ENCODE data around the gene MYB. TPM values are rescaled to one million over a fixed set of nuclear protein-coding genes. Genes with fewer than 3 reads are reported as not detected.
"Not testable (repeated sequence)": the region's sequence is repeated elsewhere in the genome, so short reads cannot be mapped to it uniquely, and the experiment has no call there.

Gene MYB
- polyA plus RNA-seq, 4 donors = 1.5 to 5.1 (median 4.7) TPM

- DNase-seq (ENCODE audit: low read depth in 4 of 4, low spot score in 3 of 4) = no peak
Measured at GRCh38 chr6:135162678-135163439, 18.2 kb upstream of the MYB start.

- no peak for DNase-seq (ENCODE audit: low read depth in 4 of 4, low spot score in 3 of 4)
Measured at GRCh38 chr6:135163440-135163738, 17.7 kb upstream of the MYB start.

GRCh38 chr6:135164387-135164786, 16.7 kb upstream of the MYB start:
- DNase-seq (ENCODE audit: low read depth in 4 of 4, low spot score in 3 of 4) = not testable (repeated sequence)

GRCh38 chr6:135165031-135165430, 16.1 kb upstream of the MYB start:
- no peak for DNase-seq (ENCODE audit: low read depth in 4 of 4, low spot score in 3 of 4)

- DNase-seq (ENCODE audit: low read depth in 4 of 4, low spot score in 3 of 4) = no peak
Measured at GRCh38 chr6:135166515-135166914, 14.6 kb upstream of the MYB start.

GRCh38 chr6:135167617-135168016, 13.5 kb upstream of the MYB start:
- no peak for DNase-seq (ENCODE audit: low read depth in 4 of 4, low spot score in 3 of 4)

GRCh38 chr6:135168766-135169165, 12.3 kb upstream of the MYB start:
- DNase-seq (ENCODE audit: low read depth in 4 of 4, low spot score in 3 of 4) = no peak

- no peak for DNase-seq (ENCODE audit: low read depth in 4 of 4, low spot score in 3 of 4)
Measured at GRCh38 chr6:135170238-135170637, 10.9 kb upstream of the MYB start.

- DNase-seq (ENCODE audit: low read depth in 4 of 4, low spot score in 3 of 4) = no peak
Measured at GRCh38 chr6:135170849-135171248, 10.3 kb upstream of the MYB start.

- DNase-seq (ENCODE audit: low read depth in 4 of 4, low spot score in 3 of 4) = no peak
Measured at GRCh38 chr6:135173242-135173988, 7.7 kb upstream of the MYB start.

GRCh38 chr6:135173989-135174484, 7.1 kb upstream of the MYB start:
- no peak for DNase-seq (ENCODE audit: low read depth in 4 of 4, low spot score in 3 of 4)

- no peak for DNase-seq (ENCODE audit: low read depth in 4 of 4, low spot score in 3 of 4)
Measured at GRCh38 chr6:135176058-135176457, 5.0 kb upstream of the MYB start.

GRCh38 chr6:135176464-135176863, 4.6 kb upstream of the MYB start:
- DNase-seq (ENCODE audit: low read depth in 4 of 4, low spot score in 3 of 4) = no peak

- no peak for DNase-seq (ENCODE audit: low read depth in 4 of 4, low spot score in 3 of 4)
Measured at GRCh38 chr6:135179372-135179771, 1.7 kb upstream of the MYB start.

GRCh38 chr6:135179920-135180541, 1.1 kb upstream of the MYB start:
- DNase-seq (ENCODE audit: low read depth in 4 of 4, low spot score in 3 of 4) = no peak

GRCh38 chr6:135181333-135182070, 394 bp downstream of the MYB start:
- DNase-seq (ENCODE audit: low read depth in 4 of 4, low spot score in 3 of 4) = peak in 1 of 4 donors; percentile 9

GRCh38 chr6:135182071-135183001, 1.2 kb downstream of the MYB start:
- DNase-seq (ENCODE audit: low read depth in 4 of 4, low spot score in 3 of 4) = peak in 1 of 4 donors; percentile 9

GRCh38 chr6:135183002-135183531, 2.0 kb downstream of the MYB start:
- peak in 1 of 4 donors; percentile 6 for DNase-seq (ENCODE audit: low read depth in 4 of 4, low spot score in 3 of 4)

Measured in left renal pelvis (tissue), 4 donors.